Measurements from ENCODE around the gene FAM89A. TPM values are rescaled to one million over a fixed set of nuclear protein-coding genes. Genes with fewer than 3 reads are reported as not detected.

The FAM89A gene
- total and polyA plus RNA-seq, 9 of the 15 experiments (the other 6 are each of a cell fraction or from before 2014, with no cell fraction given) = 8.7 to 66.2 (median 43.3) TPM

DNA sequence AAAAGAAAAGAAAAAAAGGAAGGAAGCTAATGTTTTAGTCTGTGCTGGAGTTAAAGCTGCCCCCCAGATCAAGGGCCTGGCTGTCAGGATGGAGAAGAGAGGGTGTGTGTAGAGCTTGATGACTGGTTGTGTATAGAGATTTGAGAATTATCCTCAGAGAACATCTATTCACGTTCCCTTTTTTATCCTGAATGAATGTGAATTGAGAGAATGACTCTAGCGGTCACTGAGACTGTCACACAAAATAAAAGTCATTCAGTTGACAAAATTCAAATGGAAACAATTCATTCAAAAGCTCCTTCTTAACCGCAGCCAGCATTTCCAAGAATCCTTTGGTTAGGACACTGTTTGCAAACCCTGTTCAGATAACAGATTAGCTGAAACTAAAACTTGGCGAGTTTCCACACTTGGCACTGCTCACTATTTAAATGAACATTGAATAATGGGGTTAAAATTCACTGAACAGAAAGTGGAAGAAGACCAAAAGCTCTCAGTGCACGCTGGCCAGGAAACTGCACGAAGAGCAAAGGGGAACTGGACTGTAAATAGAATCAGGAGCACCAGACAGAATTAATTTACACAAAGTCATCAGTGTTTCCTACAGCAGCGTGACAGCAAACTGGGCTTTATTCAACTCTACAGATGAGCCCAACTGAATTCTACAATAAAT is 13.6 kb upstream of the FAM89A start:
- ATAC-seq (peak; percentile 49), DNase-seq (ENCODE audit: extremely low read depth in 1 of 4, low spot score in 3 of 4) (peak in 2 of 4 experiments; percentile 50 to 85), FAIRE-seq (no peak)
- no peaks in the 10 kb centered on the region; the same call in 2 of the 3 replicates for H3K36me3 ChIP-seq (ENCODE audit: control insufficient read depth, insufficient read depth, low read length)
- no peaks in the 10 kb centered on the region for H3K27me3 ChIP-seq (ENCODE audit: control insufficient read depth in 2 of 2, insufficient read depth in 2 of 2, low read length in 2 of 2)
- H3K9ac ChIP-seq (ENCODE audit: insufficient read depth in 1 of 2, low read depth in 2 of 2, low read length in 2 of 2) = peak overlapping the region; percentile 57 to 59; a peak in 3 of 4 replicates
- no peaks in the 10 kb centered on the region for H3K79me2 ChIP-seq (ENCODE audit: control insufficient read depth, insufficient read depth, low read length)
- H3K4me1 ChIP-seq (replicated peaks in 1 of 2; ENCODE audit: control insufficient read depth in 2 of 2, insufficient read depth in 2 of 2, low read length in 2 of 2) = peaks cover 7 to 37% of the 10 kb centered on the region in 2 experiments
- H3K9me3 ChIP-seq (replicated peaks; ENCODE audit: control insufficient read depth, insufficient read depth, low read depth, low read length) = peaks cover 2% of the 10 kb centered on the region; the same call in 1 of the 2 replicates
- H3K9me1 ChIP-seq (ENCODE audit: control insufficient read depth, insufficient read depth, low read length) = no peaks in the 10 kb centered on the region
- CTCF ChIA-PET (ENCODE audit: low intra/inter-chr PET ratio) = no interaction called here
- no peaks in the 10 kb centered on the region for H4K20me1 ChIP-seq (replicated peaks; ENCODE audit: control insufficient read depth, insufficient read depth, low read length)
- peak overlapping the region; percentile 32 for H3K27ac ChIP-seq (ENCODE audit: extremely low read depth, low read depth, low read length)
- intact Hi-C loops (cut with micrococcal nuclease) (loop anchor here (1.0 kb wide), 1 partner anchor 12 kb away; no protein-coding TSS in a partner anchor), in situ Hi-C loops (cut with MboI) (no loop called here)
- H3K4me3 ChIP-seq = peak overlapping the region; percentile 6; the same call in 1 of the 2 replicates
- peak overlapping the region; percentile 68 for H3K4me2 ChIP-seq (ENCODE audit: insufficient read depth, low read length)
- BruUV-seq (replicated peaks) = no TSS peak
- POLR2A ChIA-PET = interaction anchor here (0.6 to 1.6 kb wide), 13 partner anchors 10 to 162 kb away, joined by 3 to 20 read pairs (median 4); partner anchors contain the start of gene FAM89A
- H2AFZ ChIP-seq (ENCODE audit: low read depth, low read length) = peak overlapping the region; percentile 57
- 6% methylated on average over 7 of the region's 7 CpGs for WGBS (ENCODE audit: insufficient coverage, low coverage, missing lambda C conversion rate)
- TF ChIP-seq KLF13 (tag; IDR thresholded peaks at IDR 0.05; ENCODE audit: borderline replicate concordance, low read depth) (no peak), RHOXF2B (CRISPR knock-in tag; conservative IDR thresholded peaks at IDR 0.05) (0 out of 2 replicates have a peak, but pooled peaks have one; percentile 18), DDX20 (tag; IDR thresholded peaks at IDR 0.05; ENCODE audit: low read depth) (0 out of 2 replicates have a peak, but pooled peaks have one; percentile 16), BHLHE40 (IDR thresholded peaks at IDR 0.05; ENCODE audit: low read length) (no peak), HOXB6 (CRISPR knock-in tag; IDR thresholded peaks at IDR 0.05; ENCODE audit: borderline replicate concordance) (no peak), MAZ (CRISPR knock-in tag; conservative IDR thresholded peaks at IDR 0.05 in 1 of 2, IDR thresholded peaks at IDR 0.05 in 1 of 2) (peak in 1 of 2 experiments; percentile 56; a peak in 2 of 4 replicates), ZNF766 (CRISPR knock-in tag; conservative IDR thresholded peaks at IDR 0.05) (peak; percentile 56; the same call in 1 of the 2 replicates), SMARCE1 (IDR thresholded peaks at IDR 0.05) (peak; percentile 54; the same call in 1 of the 2 replicates), KAT7 (CRISPR knock-in tag; IDR thresholded peaks at IDR 0.05; ENCODE audit: borderline replicate concordance) (peak; percentile 92; the same call in 1 of the 2 replicates), ESRRA (IDR thresholded peaks at IDR 0.05; ENCODE audit: borderline replicate concordance, low read depth) (peak; percentile 96; the same call in 1 of the 2 replicates), MLLT1 (IDR thresholded peaks at IDR 0.05) (peak in 1 of 2 experiments; percentile 90; a peak in 2 of 4 replicates), RAD21 (CRISPR knock-in tag; conservative IDR thresholded peaks at IDR 0.05 in 1 of 2, IDR thresholded peaks at IDR 0.05 in 1 of 2) (peak in 1 of 2 experiments; percentile 37; a peak in 2 of 4 replicates), ZFP36 (IDR thresholded peaks at IDR 0.05; ENCODE audit: low read depth, low read length, partially characterized antibody) (peak; percentile 21), CCNT2 (IDR thresholded peaks at IDR 0.05; ENCODE audit: borderline replicate concordance, extremely low read depth, insufficient read length, low read depth, low read length) (peak; percentile 52), SRSF7 (optimal IDR thresholded peaks at IDR 0.05; ENCODE audit: low read depth, low read length) (no peak)
- TF ChIP-seq, protein P1, sequence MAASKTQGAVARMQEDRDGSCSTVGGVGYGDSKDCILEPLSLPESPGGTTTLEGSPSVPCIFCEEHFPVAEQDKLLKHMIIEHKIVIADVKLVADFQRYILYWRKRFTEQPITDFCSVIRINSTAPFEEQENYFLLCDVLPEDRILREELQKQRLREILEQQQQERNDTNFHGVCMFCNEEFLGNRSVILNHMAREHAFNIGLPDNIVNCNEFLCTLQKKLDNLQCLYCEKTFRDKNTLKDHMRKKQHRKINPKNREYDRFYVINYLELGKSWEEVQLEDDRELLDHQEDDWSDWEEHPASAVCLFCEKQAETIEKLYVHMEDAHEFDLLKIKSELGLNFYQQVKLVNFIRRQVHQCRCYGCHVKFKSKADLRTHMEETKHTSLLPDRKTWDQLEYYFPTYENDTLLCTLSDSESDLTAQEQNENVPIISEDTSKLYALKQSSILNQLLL (CRISPR knock-in tag; IDR thresholded peaks at IDR 0.05; ENCODE audit: borderline replicate concordance) = no peak
- TF ChIP-seq, protein P2, sequence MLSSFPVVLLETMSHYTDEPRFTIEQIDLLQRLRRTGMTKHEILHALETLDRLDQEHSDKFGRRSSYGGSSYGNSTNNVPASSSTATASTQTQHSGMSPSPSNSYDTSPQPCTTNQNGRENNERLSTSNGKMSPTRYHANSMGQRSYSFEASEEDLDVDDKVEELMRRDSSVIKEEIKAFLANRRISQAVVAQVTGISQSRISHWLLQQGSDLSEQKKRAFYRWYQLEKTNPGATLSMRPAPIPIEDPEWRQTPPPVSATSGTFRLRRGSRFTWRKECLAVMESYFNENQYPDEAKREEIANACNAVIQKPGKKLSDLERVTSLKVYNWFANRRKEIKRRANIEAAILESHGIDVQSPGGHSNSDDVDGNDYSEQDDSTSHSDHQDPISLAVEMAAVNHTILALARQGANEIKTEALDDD (IDR thresholded peaks at IDR 0.05) = peak; percentile 91

Measured in K562 (cell line).